NB4 (cell line): ENCODE measurements around the gene RIIAD1.
"Not testable (repeated sequence)": the region's sequence is repeated elsewhere in the genome, so short reads cannot be mapped to it uniquely, and the experiment has no call there.

ENCODE experiments used
- POLR2A ChIP-seq: IDR thresholded peaks from 2 replicates; pipeline ENCODE4 v1.6.1; 2011; ENCODE audit warnings: mild to moderate bottlenecking; ENCODE audit not compliant: insufficient read length; ENCODE audit errors: extremely low read depth
- TF ChIP-seq, protein P1 (sequence below): IDR thresholded peaks from one replicate; pipeline ENCODE4 v1.5.1; 2012; ENCODE audit warnings: low read depth, low read length
- TF ChIP-seq, protein P2 (sequence below): IDR thresholded peaks from 2 replicates; pipeline ENCODE4 v1.6.1; 2011; ENCODE audit warnings: low read depth, low read length

DNA sequence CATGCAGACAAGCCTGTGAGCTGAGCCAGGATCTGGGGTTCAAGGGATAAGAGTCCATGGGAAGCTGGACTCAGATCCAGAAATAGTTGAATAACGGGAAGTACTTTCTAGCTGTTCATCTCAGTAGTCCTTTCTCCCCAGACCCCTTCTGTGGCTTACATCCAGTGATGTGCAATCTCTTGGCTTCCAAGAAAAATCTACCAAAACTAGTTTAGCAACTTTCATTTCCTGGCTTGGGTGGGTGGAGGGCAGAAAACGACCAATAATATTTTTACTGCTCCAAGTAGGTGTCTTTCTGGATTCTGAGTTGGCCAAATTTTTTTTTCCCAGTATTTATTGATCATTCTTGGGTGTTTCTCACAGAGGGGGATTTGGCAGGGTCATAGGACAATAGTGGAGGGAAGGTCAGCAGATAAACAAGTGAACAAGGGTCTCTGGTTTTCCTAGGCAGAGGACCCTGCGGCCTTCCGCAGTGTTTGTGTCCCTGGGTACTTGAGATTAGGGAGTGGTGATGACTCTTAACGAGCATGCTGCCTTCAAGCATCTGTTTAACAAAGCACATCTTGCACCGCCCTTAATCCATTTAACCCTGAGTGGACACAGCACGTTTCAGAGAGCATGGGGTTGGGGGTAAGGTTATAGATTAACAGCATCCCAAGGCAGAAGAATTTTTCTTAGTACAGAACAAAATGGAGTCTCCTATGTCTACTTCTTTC lies 47.2 kb downstream of the RIIAD1 start:
- TF ChIP-seq, protein P1, sequence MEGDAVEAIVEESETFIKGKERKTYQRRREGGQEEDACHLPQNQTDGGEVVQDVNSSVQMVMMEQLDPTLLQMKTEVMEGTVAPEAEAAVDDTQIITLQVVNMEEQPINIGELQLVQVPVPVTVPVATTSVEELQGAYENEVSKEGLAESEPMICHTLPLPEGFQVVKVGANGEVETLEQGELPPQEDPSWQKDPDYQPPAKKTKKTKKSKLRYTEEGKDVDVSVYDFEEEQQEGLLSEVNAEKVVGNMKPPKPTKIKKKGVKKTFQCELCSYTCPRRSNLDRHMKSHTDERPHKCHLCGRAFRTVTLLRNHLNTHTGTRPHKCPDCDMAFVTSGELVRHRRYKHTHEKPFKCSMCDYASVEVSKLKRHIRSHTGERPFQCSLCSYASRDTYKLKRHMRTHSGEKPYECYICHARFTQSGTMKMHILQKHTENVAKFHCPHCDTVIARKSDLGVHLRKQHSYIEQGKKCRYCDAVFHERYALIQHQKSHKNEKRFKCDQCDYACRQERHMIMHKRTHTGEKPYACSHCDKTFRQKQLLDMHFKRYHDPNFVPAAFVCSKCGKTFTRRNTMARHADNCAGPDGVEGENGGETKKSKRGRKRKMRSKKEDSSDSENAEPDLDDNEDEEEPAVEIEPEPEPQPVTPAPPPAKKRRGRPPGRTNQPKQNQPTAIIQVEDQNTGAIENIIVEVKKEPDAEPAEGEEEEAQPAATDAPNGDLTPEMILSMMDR: not testable (repeated sequence)
- TF ChIP-seq POLR2A: not testable (repeated sequence)
- TF ChIP-seq, protein P2, sequence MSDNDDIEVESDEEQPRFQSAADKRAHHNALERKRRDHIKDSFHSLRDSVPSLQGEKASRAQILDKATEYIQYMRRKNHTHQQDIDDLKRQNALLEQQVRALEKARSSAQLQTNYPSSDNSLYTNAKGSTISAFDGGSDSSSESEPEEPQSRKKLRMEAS: not testable (repeated sequence)
